Measurements from ENCODE around the gene LMF1. TPM values are rescaled to one million over a fixed set of nuclear protein-coding genes. Genes with fewer than 3 reads are reported as not detected.

The LMF1 gene
- total and polyA plus RNA-seq, 2 of the 8 experiments (the other 6 are each of a cell fraction or from before 2014, with no cell fraction given): 3.5 to 9.1 TPM

GRCh38 chr16:874366-875181, 96.2 kb downstream of the LMF1 start:
- Histone ChIP-seq H3K79me1 (ENCODE audit: low read depth, low read length) (no peaks in the 10 kb centered on the region), H3K4ac (replicated peaks; ENCODE audit: insufficient read length, low read depth, low read length) (no peak overlapping the region), H2AK5ac (ENCODE audit: low read depth, low read length) (no peak overlapping the region), H2BK15ac (ENCODE audit: low read length) (no peak overlapping the region), H3K4me1 (replicated peaks in 1 of 4; ENCODE audit: control insufficient read depth in 3 of 4, insufficient read depth in 4 of 4, low read length in 3 of 4) (no peaks in the 10 kb centered on the region; a peak in 1 of 7 replicates), H2BK120ac (replicated peaks; ENCODE audit: low read depth, low read length) (no peak overlapping the region), H3K18ac (ENCODE audit: extremely low read depth, low read length) (no peak overlapping the region), H3K4me2 (ENCODE audit: insufficient read depth in 1 of 2, low read depth in 2 of 2, low read length in 2 of 2) (no peak overlapping the region), H3K27me3 (replicated peaks in 1 of 4; ENCODE audit: control insufficient read depth in 3 of 4, extremely low read depth in 1 of 4, insufficient read depth in 3 of 4, low read length in 3 of 4) (no peaks in the 10 kb centered on the region), H4K20me1 (replicated peaks in 1 of 2; ENCODE audit: control insufficient read depth in 1 of 2, insufficient read depth in 2 of 2, low read length in 2 of 2) (no peaks in the 10 kb centered on the region), H3K4me3 (ENCODE audit: extremely low read depth in 1 of 4, insufficient read depth in 2 of 4, low read depth in 3 of 4, low read length in 4 of 4) (no peak overlapping the region), H2BK20ac (ENCODE audit: low read length) (no peak overlapping the region), H2AFZ (ENCODE audit: low read length) (no peak overlapping the region), H3K9me3 (ENCODE audit: insufficient read depth in 2 of 2, low read depth in 1 of 2, low read length in 1 of 2) (peaks cover 0 to 47% of the 10 kb centered on the region in 2 experiments; a peak in 1 of 4 replicates), H3K9ac (replicated peaks in 1 of 4; ENCODE audit: extremely low read depth in 1 of 4, low read depth in 3 of 4, low read length in 3 of 4) (no peak overlapping the region), H4K5ac (ENCODE audit: insufficient read length, low read depth, low read length) (no peak overlapping the region), H4K8ac (ENCODE audit: extremely low read depth, insufficient read depth, low read length) (no peak overlapping the region), H3K79me2 (ENCODE audit: control insufficient read depth in 1 of 2, insufficient read depth in 2 of 2, low read length in 2 of 2) (no peaks in the 10 kb centered on the region), H3K27ac (ENCODE audit: low read depth, low read length) (no peak overlapping the region), H3K36me3 (ENCODE audit: control insufficient read depth in 2 of 4, insufficient read depth in 4 of 4, low read length in 3 of 4) (no peaks in the 10 kb centered on the region), H2BK12ac (ENCODE audit: low read depth, low read length) (no peak overlapping the region), H3K14ac (ENCODE audit: insufficient read length) (no peak overlapping the region), H3K23me2 (ENCODE audit: low read depth, low read length) (no peaks in the 10 kb centered on the region), H2BK5ac (ENCODE audit: low read depth, low read length) (no peak overlapping the region; the same call in 1 of the 2 replicates), H3K56ac (replicated peaks; ENCODE audit: insufficient read length, low read depth, low read length) (no peak overlapping the region), H3K23ac (ENCODE audit: insufficient read length) (no peak overlapping the region), H4K91ac (replicated peaks; ENCODE audit: insufficient read length, low read length) (no peak overlapping the region)
- 94% methylated on average over 35 of the region's 48 CpGs; no CpG with 5 or more reads in 1 of the 2 experiments for WGBS, 2 experiments (ENCODE audit: extremely low coverage in 1 of 2, insufficient coverage in 1 of 2, insufficient read length in 1 of 2, insufficient replicate concordance in 2 of 2, low coverage in 1 of 2, low lambda C conversion rate in 2 of 2, missing lambda C conversion rate in 1 of 2)
- ChIA-PET POLR2A (ENCODE audit: partially characterized antibody) (no interaction called here), CTCF (ENCODE audit: partially characterized antibody) (no interaction called here)
- no peak for FAIRE-seq
- DNase-seq (ENCODE audit: low read depth in 1 of 2, low spot score in 2 of 2): no peak
- no peak for TF ChIP-seq ATF3 (IDR thresholded peaks at IDR 0.05; ENCODE audit: insufficient read depth, low read depth, low read length)
- TF ChIP-seq E2F6 (IDR thresholded peaks at IDR 0.05): no peak
- TF ChIP-seq JUND (IDR thresholded peaks at IDR 0.05; ENCODE audit: low read length): no peak
- no peak for TF ChIP-seq BRCA1 (IDR thresholded peaks at IDR 0.05; ENCODE audit: low read depth, low read length)
- TF ChIP-seq KDM1A (IDR thresholded peaks at IDR 0.05; ENCODE audit: borderline replicate concordance, low read length): no peak
- TF ChIP-seq TCF12 (IDR thresholded peaks at IDR 0.05; ENCODE audit: low read depth, low read length): no peak
- no peak for TF ChIP-seq CHD2 (IDR thresholded peaks at IDR 0.05; ENCODE audit: low read length)
- TF ChIP-seq JUN (IDR thresholded peaks at IDR 0.05; ENCODE audit: low read depth, low read length): no peak
- TF ChIP-seq RFX5 (IDR thresholded peaks at IDR 0.05; ENCODE audit: borderline replicate concordance, low read depth, low read length): no peak
- no peak for TF ChIP-seq HDAC2 (IDR thresholded peaks at IDR 0.05; ENCODE audit: borderline replicate concordance in 1 of 2, low read depth in 2 of 2, low read length in 2 of 2)
- no peak for TF ChIP-seq EGR1 (IDR thresholded peaks at IDR 0.05; ENCODE audit: borderline replicate concordance, low read depth, low read length)
- TF ChIP-seq YY1 (IDR thresholded peaks at IDR 0.05; ENCODE audit: low read depth, low read length): no peak

Data from H1 (cell line).